ENCODE measurements around the gene MEGF9.

DNA sequence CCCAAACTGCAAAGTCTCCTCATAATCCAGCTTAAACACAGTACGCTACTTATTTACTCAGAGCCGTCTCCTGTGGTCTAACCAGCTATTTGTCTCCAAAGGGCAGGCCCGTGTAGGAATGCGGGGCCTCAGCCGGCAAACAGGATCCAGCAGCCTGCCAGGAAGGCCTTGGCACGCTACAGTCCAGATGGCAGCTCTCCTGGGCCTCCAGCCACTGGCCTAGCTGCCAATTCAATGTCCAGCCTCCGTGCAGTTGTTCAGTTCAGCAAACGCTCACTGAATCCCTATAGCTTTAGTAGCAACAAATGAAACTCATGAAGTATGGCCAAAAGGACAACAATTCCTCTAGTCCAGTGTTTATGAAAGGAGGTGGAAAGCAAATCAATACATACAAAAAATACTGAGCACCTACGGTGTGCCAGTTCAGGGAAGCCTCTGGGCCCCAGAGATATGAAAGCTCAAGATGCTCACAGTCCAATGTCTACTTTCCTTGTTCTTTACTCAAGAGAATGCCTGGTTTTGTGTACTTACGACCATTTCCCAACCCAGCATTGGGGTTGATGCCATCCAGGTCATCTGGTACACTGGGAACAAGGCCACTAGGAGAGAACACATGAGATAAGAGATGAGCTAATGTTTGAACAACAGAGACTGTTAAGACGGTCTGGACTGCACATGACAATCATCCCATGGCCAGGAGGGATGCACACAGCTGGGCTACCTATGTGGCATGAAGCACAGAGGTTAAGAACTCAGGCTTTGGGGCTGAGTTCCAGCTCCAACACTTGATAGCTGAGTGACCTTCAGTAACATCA, 142.6 kb downstream of the MEGF9 start:
- TF ChIP-seq, protein P1, sequence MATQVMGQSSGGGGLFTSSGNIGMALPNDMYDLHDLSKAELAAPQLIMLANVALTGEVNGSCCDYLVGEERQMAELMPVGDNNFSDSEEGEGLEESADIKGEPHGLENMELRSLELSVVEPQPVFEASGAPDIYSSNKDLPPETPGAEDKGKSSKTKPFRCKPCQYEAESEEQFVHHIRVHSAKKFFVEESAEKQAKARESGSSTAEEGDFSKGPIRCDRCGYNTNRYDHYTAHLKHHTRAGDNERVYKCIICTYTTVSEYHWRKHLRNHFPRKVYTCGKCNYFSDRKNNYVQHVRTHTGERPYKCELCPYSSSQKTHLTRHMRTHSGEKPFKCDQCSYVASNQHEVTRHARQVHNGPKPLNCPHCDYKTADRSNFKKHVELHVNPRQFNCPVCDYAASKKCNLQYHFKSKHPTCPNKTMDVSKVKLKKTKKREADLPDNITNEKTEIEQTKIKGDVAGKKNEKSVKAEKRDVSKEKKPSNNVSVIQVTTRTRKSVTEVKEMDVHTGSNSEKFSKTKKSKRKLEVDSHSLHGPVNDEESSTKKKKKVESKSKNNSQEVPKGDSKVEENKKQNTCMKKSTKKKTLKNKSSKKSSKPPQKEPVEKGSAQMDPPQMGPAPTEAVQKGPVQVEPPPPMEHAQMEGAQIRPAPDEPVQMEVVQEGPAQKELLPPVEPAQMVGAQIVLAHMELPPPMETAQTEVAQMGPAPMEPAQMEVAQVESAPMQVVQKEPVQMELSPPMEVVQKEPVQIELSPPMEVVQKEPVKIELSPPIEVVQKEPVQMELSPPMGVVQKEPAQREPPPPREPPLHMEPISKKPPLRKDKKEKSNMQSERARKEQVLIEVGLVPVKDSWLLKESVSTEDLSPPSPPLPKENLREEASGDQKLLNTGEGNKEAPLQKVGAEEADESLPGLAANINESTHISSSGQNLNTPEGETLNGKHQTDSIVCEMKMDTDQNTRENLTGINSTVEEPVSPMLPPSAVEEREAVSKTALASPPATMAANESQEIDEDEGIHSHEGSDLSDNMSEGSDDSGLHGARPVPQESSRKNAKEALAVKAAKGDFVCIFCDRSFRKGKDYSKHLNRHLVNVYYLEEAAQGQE (IDR thresholded peaks at IDR 0.05) = peak; percentile 83
- TF ChIP-seq EGR1 (IDR thresholded peaks at IDR 0.05; ENCODE audit: low read depth in 2 of 2) = peak in 1 of 2 donors; percentile 79
- peak; percentile 91 to 94 for TF ChIP-seq JUND (IDR thresholded peaks at IDR 0.05)
- TF ChIP-seq CTCF (IDR thresholded peaks at IDR 0.05; ENCODE audit: low read depth, low read length, missing input control) = no peak
